GM19463 (cell line): ENCODE measurements around the gene KCNQ1.
"Not testable (repeated sequence)": the region's sequence is repeated elsewhere in the genome, so short reads cannot be mapped to it uniquely, and the experiment has no call there.

Source experiments
- ATAC-seq: cut with Tn5 transposase; IDR thresholded peaks from one replicate; pipeline ENCODE4 v1.9.1; 2021; ENCODE audit warnings: mild to moderate bottlenecking, moderate library complexity; ENCODE audit not compliant: unreplicated experiment

KCNQ1 gene

DNA sequence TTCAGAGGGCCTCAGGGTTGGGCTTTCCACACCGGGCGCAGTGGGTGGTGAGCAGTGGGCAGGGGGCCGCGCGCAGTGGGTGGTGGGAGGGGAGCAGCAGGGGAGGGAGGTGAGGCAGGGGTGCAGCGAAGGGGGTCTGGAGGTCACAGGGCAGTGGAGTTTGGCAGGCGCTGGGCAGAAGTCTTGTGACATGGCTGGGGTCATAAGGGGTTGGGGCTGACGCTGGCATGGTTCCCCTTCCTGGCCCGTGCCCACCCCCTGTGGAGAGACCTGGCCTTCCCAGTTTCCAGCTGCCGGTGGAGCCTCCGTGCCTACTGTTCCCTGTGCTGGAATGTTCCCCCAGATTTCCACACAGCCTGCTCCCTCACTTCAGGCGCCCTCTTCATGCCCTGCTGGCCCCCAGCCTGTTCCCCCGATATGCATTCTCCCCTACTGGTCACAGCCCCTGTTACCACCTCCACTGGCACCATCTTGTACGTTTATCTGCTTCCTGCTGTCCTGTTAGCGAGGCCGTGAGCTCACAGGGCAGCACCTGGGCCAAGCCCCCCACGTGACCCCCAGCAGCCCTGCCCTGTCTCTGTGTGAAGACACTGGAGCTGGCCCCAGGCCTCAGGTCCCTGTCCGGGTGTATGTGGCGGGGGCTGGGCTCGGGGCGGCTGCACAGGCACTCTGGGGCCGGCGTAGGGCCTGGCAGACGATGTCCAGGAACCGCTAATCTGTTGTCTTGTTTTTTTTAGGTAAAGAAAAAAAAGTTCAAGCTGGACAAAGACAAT is 143.4 kb downstream of the KCNQ1 start:
- ATAC-seq: no peak

DNA sequence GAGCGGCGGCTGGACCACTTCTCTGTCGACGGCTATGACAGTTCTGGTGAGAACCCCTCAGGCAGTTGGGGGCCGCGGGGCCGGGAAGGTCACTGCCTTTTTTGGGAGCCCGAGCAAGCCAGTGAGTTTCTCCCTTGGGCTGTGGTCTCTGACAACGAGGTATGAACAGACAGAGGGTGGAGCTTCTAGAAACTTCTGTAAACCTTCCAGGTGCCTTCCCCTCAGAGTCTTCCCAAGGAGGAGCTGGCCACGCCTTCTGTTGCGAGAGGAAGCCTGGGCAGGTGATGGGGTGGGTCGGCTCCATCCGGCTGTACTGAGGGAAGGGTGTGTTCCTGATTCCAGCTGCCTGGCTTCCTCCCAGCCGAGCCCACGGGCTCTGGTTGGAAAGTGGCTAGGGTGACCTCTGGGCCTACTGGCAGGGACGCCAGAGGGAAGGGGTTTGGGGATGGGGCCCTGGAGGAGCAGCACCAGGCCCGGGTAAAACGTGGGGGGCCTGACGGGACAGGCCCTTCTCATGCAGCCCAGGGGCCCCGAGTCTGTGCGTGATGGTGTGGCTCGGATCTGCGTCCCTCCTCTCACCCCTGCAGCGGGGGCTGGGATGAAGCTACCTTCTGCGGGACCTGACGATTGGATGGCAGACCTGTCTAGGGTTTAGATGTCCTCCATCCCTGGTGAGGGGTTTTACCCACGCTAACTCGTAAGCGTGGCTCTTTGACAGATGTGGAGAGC is 144.2 kb downstream of the KCNQ1 start:
- no peak for ATAC-seq

DNA sequence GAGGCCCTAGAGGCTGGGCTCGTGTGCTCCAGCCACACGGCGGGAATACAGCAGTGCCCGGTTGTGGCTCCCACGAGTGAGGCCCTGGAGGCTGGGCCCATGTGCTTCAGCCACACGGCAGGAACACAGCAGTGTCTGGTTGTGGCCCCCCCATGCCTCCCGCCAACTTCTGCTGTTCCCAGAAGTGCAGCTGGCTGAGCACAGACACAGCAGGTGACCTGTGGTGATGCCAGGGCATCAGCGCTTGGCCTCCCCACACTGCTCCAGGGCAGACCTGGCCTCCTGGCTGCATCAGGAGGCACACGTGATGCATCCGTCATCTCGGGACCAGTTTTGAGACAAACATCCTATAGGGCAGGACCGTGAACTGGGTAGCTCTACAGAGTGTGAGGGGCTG is 144.7 kb downstream of the KCNQ1 start:
- no peak for ATAC-seq

DNA sequence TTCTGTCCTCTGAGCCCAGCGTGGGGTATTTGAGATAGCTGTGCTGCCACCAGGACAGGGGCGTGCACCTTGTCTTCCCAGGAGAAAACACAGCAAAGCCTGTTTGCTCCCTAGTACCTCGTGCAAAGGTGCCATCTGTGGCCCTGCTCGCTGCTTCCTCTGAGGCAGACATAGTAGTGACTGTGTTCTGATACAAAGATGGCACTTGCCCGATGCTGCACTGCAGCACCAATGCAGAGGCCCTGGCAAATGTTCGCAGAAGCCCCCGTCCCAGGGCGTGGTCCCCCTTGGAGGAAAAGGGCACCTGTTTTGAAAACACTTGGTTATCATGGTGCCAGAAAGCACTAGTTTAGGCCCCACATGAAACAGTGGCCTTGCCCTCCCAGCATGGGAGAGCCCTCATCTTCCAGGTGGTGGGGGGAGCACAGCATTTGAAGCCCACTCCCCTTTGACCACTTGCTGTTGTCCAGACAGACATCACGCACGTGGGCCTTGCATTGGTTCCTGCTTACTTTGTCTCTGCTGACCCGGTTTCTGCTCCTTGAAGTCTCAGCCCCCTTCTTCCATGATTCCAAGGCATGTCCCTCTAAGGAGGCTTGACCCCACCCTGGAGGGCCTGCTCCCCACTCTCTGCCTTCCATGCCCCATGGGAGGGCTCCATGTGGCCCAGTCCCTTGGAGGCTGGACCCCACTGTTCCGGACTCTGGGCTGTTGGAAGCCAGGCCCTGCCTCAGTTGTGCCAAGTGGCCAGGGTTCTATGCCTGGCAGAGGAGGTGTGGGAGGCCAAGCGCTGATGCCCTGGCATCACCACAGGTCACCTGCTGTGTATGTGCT is 145.5 kb downstream of the KCNQ1 start:
- no peak for ATAC-seq

DNA sequence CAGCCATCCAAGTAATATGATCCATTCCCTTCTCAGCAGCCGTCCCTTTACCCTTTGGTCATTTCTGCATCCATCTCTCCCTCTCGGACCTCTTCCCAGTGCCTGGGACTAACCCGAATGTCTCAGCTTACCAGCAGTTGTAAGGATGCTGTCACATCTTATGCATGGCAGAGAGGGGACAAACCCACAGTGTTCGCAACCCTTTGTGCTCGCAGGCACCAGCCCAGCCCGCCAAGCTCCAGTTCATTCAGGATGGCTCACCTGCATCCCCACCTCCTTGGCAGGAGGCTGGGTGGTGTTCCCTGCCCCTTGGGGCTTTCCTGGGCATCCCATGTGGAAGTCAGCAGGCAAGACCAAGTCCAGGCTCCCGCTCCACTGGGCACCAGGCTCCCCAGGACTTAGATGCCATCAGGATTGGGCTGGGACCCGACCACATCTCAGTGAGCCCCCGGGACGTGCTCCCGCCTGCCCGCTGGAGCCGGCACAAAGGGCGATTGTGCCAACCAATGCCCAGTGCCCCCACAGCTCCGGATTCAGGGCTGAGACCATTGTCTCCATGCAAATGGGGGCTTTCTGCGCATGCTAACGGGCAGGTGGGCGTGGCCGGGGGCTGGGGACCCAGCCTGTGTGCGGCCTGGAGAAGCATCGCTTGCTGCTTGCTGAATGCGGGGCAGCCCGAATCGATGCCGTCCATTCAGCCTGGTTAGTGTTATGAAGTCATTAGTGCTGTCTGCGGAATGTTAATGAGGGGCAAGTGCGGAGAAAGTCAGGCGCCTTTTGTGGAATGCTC is 146.4 kb downstream of the KCNQ1 start:
- no peak for ATAC-seq

DNA sequence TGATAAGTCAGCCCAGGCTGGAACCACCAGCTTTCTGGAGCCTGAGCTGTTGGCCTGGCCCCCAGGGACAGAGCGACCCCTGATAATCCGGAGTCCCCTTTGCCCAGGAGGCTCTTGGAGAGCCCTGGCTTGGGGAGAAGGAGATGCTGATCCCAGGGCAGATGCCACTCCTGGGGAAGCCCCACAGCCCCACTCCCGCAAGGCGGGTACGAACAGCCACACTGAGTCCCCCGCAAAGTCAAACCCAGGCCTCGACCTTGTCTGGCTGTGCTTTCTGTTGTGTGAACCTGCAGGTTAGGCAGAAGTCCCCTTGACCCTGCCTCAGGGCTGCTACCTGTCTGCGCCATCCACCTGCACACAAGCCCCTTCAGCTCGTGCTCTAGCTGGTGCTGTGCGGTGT is 147.0 kb downstream of the KCNQ1 start:
- no peak for ATAC-seq

DNA sequence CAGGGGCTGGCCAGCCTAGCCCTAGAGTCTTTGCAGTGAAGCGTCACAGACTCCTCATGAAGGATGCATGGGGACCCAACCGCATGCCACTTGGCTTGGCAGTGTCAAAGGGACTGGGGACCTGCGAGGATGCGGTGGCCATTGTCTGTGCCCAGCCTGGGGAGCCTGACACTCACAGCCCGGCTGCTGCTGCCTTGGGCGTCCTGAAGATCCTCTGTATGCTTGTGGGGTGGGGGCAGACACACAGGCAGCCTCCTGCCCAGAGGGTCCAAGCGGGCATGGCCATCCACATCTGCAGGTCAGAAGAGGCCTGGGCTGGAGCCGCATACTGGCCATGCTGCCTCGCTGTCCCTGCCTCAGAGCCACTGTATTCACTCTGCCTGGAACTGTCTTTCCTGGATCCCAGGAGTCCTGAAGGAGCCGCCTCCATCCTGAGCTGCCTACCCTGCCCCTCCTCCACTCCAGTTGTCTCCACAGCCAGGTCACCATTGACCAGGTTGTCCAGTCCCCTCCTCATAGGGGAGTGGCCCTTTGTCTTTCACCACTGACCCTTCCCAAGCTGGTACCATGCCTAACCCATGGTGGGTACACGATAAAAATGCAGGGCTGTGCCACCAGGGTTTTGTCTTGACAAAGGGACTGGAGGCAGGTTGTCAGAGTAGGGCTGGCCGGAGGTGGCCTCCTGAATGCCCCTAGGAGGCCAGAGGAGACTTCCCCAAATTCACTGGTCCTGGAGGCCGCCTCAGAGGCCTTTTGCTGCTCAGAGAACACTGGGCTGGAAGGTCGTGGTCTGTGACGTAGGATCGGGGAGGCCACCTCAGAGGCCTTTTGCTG is 148.0 kb downstream of the KCNQ1 start:
- no peak for ATAC-seq

DNA sequence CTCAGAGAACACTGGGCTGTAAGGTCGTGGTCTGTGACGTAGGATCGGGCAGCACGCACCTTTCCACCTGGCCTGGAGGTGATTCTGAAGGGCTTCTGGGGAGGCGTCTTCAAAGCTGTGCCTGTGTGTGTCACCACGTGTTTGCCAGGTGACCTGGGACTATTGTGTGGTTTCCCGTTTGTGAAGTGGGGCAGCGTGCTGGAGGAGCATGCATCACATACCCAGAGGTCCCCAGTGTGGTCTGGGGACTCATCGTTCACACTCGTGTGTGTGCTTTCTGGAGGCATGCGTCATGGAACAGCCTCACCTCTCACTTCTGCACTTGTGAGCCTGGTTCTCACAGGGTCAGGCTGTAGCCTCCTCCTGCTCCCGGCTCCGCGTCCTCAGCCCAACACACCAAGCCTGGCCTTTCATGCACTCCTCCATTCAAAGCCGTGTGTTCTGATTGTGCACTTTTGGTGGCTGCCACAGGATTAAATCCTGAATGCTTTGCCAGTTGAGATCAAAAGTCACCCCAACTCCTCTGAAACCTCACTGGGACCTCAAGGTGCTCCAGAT is 148.7 kb downstream of the KCNQ1 start:
- no peak for ATAC-seq

DNA sequence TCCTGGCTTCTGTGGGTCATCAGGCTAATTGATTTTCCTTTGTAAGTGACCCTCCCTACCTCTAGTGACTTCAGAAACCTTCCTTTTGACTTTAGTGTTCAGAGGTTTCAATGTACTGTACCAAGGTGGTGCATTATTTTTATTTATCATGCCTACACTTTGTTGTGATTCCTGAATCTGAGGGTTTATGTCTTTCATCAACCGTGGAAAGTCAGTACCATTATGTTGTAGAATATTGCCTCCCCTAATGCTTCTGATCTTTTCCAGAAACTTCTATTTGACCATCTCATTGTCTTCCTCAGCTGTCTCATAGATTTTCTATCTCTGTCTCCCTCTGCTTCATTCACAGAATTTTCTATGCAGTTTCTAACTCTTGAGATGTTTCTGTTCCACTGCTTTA is 149.5 kb downstream of the KCNQ1 start:
- ATAC-seq: no peak

DNA sequence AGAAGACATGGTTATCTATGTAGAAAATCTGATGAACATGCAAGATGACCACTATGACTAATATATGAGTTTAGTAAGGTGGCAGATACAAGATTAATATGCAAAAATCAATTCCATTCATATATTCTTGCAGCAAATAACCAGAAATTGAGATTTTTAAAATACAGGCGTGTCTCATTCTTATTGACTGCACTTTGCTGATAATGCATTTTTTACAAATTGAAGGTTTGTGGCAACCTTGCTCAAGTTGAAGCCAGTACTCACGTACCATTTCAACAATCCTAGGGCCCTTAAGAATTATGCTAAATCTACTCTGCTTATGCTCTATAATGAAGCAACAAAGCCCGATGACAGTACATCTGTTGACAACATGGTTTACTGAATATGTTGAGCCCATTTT is 150.4 kb downstream of the KCNQ1 start:
- ATAC-seq: no peak

DNA sequence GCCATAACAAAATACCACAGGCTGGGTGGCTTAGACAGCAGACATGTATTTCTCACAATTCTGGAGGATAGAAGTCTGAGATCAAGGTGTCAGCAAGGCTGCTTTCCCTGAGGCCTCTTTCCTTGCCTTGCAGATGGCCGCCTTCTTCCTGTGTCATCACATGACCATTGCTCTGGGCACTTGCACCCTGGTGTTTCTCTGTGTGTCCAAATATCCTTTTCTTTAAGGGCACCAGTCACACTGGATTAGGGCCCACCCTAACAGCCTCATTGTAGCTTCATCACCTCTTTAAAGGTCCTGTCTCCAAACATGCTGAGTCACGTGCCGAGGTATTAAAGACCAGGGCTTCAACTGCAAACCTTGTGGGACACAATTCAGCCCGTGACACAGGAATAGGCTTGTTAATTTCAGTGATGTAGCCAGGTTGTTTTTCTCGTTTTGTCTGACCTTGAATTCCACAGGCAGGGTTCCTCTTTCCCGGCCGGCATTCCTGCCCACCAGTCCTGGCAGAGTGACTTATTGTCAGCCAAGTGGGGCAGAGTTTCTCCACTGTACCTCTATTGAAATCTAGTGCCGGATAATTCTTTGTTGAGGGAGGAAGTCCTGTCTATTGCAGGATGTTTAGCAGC is 154.9 kb downstream of the KCNQ1 start:
- no peak for ATAC-seq

DNA sequence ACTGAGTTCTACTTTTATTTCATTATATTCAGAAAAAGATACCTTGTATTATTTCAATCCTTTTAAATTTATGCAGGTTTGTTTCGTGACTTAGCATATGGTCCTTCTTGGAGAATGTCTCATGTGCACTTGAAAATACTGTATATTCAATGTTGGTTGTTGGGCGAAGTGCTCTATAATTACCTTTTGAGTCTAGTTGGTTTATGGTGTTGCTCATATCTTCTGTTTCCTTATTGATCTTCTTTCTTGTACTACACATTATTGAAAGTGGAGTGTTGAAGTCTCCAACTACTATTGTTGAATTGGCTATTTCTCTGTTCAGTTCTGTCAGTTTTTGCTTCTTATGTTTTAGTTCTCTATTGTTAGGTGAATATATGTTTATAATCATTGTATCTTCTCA is 164.5 kb downstream of the KCNQ1 start:
- ATAC-seq: no peak

DNA sequence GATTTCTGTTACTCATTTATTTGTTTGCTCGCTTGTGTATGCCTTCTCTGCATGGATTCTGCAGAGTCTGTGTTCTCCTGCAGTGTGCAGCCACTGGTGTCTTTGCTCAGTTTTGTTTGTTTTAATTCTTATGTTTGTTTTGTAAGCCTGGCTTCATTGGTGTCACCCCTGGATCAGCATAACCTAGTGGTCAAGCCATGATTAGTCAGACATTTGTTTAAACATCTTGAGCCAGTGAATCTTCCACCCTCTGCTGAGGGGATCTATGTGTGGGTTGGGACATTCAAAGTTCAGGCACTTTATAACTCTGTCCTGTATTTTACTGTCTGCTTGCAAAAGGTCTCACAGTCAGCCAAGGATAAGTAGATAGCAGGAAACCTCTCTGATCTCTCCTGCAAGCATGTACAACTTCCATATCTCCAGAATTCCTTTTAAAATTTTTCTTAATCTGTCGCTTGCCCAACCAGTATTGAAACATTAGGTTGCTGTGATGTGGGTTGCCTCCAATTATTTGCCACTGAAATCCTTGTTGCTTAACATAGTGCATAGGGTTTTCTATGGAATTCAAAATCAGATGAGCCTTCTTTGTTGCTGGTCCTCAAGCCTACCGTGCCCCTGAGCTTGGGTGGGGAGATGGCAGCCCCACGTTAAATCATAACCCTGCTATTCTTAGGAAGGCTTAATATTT is 168.2 kb downstream of the KCNQ1 start:
- ATAC-seq: no peak

DNA sequence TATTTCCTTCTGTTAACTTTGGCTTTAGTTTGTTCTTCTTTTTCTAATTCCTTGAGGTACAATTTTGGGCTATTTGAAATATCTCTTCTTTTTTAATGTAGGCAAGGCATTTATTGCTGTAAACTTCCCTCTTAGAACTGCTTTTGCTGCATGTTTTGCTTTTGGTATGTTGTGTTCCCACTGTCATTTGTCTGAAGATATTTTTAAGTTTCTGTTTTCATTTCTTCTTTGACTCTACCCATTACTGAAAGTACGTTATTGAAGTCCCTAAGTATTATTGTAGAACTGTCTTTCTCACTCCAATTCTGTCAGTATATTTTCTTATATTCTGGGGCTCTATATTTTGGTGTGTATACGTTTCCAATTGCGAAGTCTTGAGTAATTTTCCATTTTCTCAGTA is 177.1 kb downstream of the KCNQ1 start:
- ATAC-seq: no peak

DNA sequence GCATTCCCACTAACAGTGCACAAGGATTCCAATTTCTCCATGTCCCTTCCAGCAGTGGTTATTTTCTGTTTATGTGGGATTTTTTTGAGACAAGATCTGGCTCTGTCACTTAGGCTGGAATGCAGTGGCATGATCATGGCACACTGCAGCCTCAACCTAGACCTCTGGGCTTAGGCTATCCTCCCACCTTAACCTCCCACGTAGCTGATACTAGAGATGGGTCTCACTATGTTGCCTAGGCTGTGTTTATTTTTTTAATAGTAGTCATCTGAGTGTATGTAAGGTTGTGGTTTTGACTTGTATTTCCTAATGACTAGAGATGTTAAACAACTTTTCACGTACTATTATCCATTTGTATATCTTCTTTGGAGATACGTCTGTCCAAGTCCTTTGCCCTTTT is 180.4 kb downstream of the KCNQ1 start:
- no peak for ATAC-seq

DNA sequence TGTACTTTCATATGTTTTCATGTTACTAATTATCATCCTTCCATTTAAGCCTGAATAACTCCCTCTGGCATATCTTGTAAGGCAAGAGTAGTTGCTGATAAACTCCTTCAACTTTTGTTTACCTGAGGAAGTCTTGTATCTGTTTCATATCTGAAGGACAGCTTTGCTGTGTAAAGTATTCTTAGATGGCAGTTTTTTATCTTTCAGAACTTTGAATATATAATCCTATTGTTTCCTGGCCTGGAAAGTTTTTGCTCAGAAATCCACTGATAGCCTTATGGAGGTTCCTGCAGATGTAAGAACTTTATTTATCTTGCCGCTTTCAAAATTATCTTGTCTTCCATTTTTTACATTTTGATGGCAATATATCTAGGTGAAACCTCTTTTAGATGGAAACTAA is 185.9 kb downstream of the KCNQ1 start:
- ATAC-seq: no peak

DNA sequence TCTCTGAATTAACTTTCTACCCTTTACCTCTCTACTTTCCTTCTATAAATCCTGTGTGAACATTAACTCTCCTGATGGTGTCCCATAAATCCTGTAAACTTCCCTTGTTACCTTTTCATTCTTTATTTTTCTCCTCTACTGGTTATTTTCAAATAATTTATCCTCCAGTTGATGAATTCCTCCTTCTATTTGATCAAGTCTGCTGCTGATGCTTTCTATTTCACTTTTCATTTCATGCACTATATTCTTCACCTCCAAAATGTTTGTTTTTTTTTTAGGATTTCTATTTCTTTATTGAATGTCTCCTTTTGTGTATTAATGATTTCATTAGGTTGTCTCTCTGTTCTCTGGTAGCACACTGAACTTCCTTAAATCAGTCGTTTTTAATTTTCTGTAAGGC is 186.4 kb downstream of the KCNQ1 start:
- no peak for ATAC-seq

DNA sequence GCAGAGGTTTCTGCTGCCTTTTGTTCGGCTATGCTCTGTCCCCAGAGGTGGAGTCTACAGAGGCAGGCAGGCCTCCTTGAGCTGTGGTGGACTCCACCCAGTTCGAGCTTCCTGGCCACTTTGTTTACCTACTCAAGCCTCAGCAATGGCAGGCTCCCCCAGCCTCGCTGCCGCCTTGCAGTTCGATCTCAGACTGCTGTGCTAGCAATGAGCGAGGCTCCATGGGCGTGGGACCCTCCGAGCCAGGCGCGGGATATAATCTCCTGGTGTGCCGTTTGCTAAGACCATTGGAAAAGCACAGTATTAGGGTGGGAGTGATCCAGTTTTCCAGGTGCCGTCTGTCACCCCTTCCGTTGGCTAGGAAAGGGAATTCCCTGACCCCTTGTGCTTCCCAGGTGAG is 195.0 kb downstream of the KCNQ1 start:
- ATAC-seq: not testable (repeated sequence)

DNA sequence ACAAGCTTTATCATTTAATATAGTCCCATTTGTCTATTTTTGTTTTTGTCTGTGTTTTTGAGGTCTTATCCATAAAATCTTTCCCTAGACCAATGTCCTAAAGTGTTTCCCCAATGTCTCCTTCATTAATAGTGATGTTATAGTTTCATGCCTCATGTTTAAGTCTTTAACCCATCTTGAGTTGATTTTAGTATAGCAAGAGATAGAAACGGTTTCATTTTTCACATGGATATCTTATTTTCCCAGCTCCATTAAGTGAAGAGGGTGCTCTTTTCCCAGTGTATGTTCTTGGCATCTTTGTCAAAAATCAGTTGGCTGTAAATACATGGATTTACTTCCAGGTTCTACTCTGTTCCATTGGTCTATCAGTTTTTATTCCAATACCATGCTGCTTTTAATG is 196.8 kb downstream of the KCNQ1 start:
- no peak for ATAC-seq
